Ovary (tissue), 10 donors: ENCODE measurements around the gene SSUH2. TPM values are rescaled to one million over a fixed set of nuclear protein-coding genes. Genes with fewer than 3 reads are reported as not detected.
"Not testable (repeated sequence)": the region's sequence is repeated elsewhere in the genome, so short reads cannot be mapped to it uniquely, and the experiment has no call there.

Experiments used
- DNase-seq, 5 donors: peaks; one replicate each; pipeline ENCODE4 v3.0.0-alpha.2; 2019 to 2020
- H3K27ac ChIP-seq, 2 donors: fragments of 200-600 bp; one replicate each; pipeline versions ENCODE4 v1.5.1 to v1.8.0; 2019 to 2022
- H3K27me3 ChIP-seq: fragments of 200-600 bp; one replicate; pipeline ENCODE4 v1.8.0; 2022
- H3K36me3 ChIP-seq: fragments of 200-600 bp; sonication (generic); one replicate; pipeline ENCODE4 v1.5.1; 2019
- H3K4me1 ChIP-seq: one replicate; pipeline ENCODE4 v1.8.1; 2013; ENCODE audit warnings: mild to moderate bottlenecking, moderate library complexity; ENCODE audit not compliant: insufficient read depth
- H3K4me3 ChIP-seq: fragments of 200-600 bp; sonication (generic); one replicate; pipeline ENCODE4 v1.5.1; 2017
- H3K9me3 ChIP-seq, 2 donors: fragments of 200-600 bp in 1 of 2; sonication (generic) in 1 of 2; one replicate each; pipeline versions ENCODE4 v1.5.1 to v1.8.1; 2013 to 2019; ENCODE audit warnings: mild to moderate bottlenecking in 1 of 2, moderate library complexity in 1 of 2
- EP300 ChIP-seq: sonication (generic); formaldehyde crosslinking; IDR thresholded peaks from one replicate; pipeline ENCODE4 v1.6.1; 2017; ENCODE audit warnings: antibody characterized with exemption
- POLR2A ChIP-seq: fragments of 450-650 bp; IDR thresholded peaks from one replicate; pipeline ENCODE4 v1.6.1; 2017; ENCODE audit warnings: antibody characterized with exemption, mild to moderate bottlenecking, moderate library complexity
- WGBS, 3 donors: extraction: QIAGEN DNeasy Blood & Tissue Kit in 1 of 3; methylation state at CpG; one replicate each; pipeline versions ENCODE4 v1.1.5 to v1.1.7; 2013 to 2017; 5-methylcytosine and 5-hydroxymethylcytosine counted together
- intact Hi-C, 4 donors: fragments of 100-400 bp; cut with DNase I; formaldehyde crosslinking; loops; one replicate each; pipeline versions ENCODE4 v1.11.0 to v1.15.1; 2022 to 2023
- long read RNA-seq, 3 donors: library from polyadenylated mRNA in 2 of 3; unstranded in 2 of 3; transcript quantifications; one replicate each; pipeline ENCODE4 v2.0.0 and lab custom pipeline, GENCODE V29; 2021 to 2026
- polyA plus RNA-seq, 2 donors: library from polyadenylated mRNA; stranded (reverse); fragments of 200-250 nt in 1 of 2; fragments of 350-450 nt in 1 of 2; fragmentation: Illumina TruSeq in 1 of 2; extraction: RNeasy Lipid Tissue Mini Kit (QIAGEN cat#74804) in 1 of 2; gene quantifications; one replicate each; pipeline ENCODE4 v1.2.3, GENCODE V29; 2013 to 2014
- total RNA-seq, 7 donors: library from RNA; depleted of rRNA in 2 of 7; stranded (reverse); fragments of >200 nt in 2 of 7; fragmentation: NEBNext Ultra II Directional in 3 of 7; extraction: Animal tissue kit (Norgen Biotek cat#: 25700) in 3 of 7; gene quantifications; one replicate each; pipeline versions ENCODE4 v1.1.0 to v1.2.4, GENCODE V29; 2016 to 2023
- TF ChIP-seq, protein P1 (sequence below), 3 donors: fragments of 450-650 bp in 2 of 3; fragments of 200-600 bp in 1 of 3; IDR thresholded peaks; one replicate each; pipeline versions ENCODE4 v1.5.1 to v1.8.0; 2016 to 2022; ENCODE audit warnings: antibody characterized with exemption in 3 of 3, mild to moderate bottlenecking in 1 of 3
- donor health status: DM: no; HTN: no; CAD: no; lungs with moderate emphysema.
- donor health status: DM: no; HTN: no; CAD: no.
- donor health status: Bipolar disorder and iron deficiency.
- donor health status: DM: yes; HTN: yes; CAD: no.
- donor health status: DM: no; HTN: no; CAD: no.
- donor health status: DM: yes; HTN: yes; CAD: no.

The SSUH2 gene, protein sequence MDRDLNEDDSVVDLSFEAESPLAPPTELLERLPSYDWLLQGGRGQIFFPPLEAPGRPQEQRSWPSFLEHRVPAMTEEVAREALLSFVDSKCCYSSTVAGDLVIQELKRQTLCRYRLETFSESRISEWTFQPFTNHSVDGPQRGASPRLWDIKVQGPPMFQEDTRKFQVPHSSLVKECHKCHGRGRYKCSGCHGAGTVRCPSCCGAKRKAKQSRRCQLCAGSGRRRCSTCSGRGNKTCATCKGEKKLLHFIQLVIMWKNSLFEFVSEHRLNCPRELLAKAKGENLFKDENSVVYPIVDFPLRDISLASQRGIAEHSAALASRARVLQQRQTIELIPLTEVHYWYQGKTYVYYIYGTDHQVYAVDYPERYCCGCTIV
- 1 to 10 TPM in 2 of 7 donors, under 1 TPM in 4, not detected in 1; 0.27 to 1.6 (median 0.45) TPM for total RNA-seq
- polyA plus RNA-seq: 1 to 10 TPM in 1 of 2 donors, under 1 TPM in 1; 0.80 to 1.5 TPM
- long read RNA-seq, donor 1, partial matches to known transcripts: 0 of 2 reads
- long read RNA-seq, donor 1, other reads (novel, unspliced or antisense): 2 of 2 reads
- long read RNA-seq, donor 2: 0 reads
- long read RNA-seq, donor 3: 0 reads

GRCh38 chr3:8644748-8645390 lies at the start of gene SSUH2:
Gene SSUH2 (minus strand): TSS chr3:8644798. CDS start chr3:8644758, 40 bp downstream.
- intact Hi-C loops: no loop called here
- 85 to 88% (median 87%) methylated on average over 8 of the region's 8 CpGs for WGBS, 3 donors
- DNase-seq: no peak

DNA sequence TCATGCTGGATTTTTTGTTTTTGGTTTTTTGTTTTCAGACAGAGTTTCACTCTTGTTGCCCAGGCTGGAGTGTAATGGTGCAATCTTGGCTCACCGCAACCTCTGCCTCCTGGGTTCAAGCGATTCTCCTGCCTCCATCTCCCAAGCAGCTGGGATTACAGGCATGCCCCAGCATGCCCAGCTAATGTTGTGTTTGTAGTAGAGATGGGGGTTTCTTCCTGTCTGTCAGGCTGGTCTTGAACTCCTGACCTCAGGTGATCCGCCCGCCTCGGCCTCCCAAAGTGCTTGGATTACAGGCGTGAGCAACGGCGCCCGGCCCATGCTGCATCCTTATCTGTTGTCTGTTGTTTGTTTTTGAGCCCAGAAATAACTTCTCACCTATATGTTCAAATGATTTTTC lies 46.7 kb upstream of the SSUH2 start:
- H3K4me3 ChIP-seq, DNase-seq, H3K27ac ChIP-seq, H3K4me1 ChIP-seq, intact Hi-C loops, H3K36me3 ChIP-seq, H3K27me3 ChIP-seq, H3K9me3 ChIP-seq: not testable (repeated sequence)
- WGBS, 3 donors: 86 to 93% (median 88%) methylated on average over 9 of the region's 9 CpGs

More at GRCh38 chr3:8644748-8645390, at the start of gene SSUH2:
- Histone ChIP-seq H3K27me3 (no peaks in the 10 kb centered on the region), H3K9me3 (no peaks in the 10 kb centered on the region), H3K4me1 (no peaks in the 10 kb centered on the region), H3K27ac (no peak within 1 kb of the TSS), H3K4me3 (no peak within 1 kb of the TSS), H3K36me3 (no peaks in the 10 kb centered on the region)
- TF ChIP-seq EP300: no peak
- TF ChIP-seq, protein P1, sequence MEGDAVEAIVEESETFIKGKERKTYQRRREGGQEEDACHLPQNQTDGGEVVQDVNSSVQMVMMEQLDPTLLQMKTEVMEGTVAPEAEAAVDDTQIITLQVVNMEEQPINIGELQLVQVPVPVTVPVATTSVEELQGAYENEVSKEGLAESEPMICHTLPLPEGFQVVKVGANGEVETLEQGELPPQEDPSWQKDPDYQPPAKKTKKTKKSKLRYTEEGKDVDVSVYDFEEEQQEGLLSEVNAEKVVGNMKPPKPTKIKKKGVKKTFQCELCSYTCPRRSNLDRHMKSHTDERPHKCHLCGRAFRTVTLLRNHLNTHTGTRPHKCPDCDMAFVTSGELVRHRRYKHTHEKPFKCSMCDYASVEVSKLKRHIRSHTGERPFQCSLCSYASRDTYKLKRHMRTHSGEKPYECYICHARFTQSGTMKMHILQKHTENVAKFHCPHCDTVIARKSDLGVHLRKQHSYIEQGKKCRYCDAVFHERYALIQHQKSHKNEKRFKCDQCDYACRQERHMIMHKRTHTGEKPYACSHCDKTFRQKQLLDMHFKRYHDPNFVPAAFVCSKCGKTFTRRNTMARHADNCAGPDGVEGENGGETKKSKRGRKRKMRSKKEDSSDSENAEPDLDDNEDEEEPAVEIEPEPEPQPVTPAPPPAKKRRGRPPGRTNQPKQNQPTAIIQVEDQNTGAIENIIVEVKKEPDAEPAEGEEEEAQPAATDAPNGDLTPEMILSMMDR (IDR thresholded peaks at IDR 0.05): no peak
- TF ChIP-seq POLR2A: no peak

GRCh38 chr3:8684992-8685391 lies 40.4 kb upstream of the SSUH2 start:
- DNase-seq: not testable (repeated sequence)

DNA sequence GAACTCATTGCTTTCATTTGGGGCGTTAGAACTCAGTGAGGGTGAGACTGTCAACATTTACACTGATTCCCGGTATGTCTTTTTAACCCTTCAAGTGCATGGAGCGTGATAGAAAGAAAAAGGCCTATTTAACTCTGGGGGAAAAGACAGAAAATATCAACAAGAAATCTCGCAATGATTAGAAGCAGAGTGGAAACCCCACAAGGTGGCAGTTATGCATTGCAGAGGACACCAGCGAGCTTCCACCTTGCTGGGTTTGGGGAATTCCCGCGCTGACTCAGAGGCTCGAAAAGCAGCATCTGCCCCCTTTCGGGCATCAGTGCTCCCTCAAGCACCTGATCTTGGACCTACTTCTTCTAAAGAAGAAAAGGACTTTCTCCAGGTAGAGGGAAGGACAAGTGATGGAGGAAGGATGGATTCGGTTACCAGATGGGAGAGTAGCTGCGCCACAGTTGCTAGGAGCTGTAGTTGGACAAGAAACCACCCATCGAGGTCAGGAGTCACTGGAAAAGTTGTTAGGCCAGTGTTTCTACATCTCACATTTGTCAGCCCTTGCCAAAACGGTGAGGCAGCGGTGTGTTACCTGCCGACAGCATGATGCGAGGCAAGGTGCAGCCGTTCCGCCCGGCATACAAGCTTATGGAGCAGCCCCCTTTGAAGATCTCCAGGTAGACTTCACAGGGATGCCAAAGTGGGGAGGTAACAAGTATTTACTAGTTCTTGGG lies 38.4 kb upstream of the SSUH2 start:
- H3K27ac ChIP-seq, H3K9me3 ChIP-seq, H3K4me1 ChIP-seq, H3K4me3 ChIP-seq, DNase-seq, intact Hi-C loops, H3K36me3 ChIP-seq, H3K27me3 ChIP-seq: not testable (repeated sequence)
- WGBS, 3 donors: 75 to 79% (median 78%) methylated on average over 19 of the region's 19 CpGs

More at GRCh38 chr3:8684992-8685391, 40.4 kb upstream of the SSUH2 start:
- H3K27me3 ChIP-seq, H3K4me1 ChIP-seq, H3K36me3 ChIP-seq, intact Hi-C loops, H3K4me3 ChIP-seq, H3K9me3 ChIP-seq, H3K27ac ChIP-seq: not testable (repeated sequence)
- WGBS, 3 donors: 77 to 81% (median 80%) methylated on average over 6 of the region's 6 CpGs

DNA sequence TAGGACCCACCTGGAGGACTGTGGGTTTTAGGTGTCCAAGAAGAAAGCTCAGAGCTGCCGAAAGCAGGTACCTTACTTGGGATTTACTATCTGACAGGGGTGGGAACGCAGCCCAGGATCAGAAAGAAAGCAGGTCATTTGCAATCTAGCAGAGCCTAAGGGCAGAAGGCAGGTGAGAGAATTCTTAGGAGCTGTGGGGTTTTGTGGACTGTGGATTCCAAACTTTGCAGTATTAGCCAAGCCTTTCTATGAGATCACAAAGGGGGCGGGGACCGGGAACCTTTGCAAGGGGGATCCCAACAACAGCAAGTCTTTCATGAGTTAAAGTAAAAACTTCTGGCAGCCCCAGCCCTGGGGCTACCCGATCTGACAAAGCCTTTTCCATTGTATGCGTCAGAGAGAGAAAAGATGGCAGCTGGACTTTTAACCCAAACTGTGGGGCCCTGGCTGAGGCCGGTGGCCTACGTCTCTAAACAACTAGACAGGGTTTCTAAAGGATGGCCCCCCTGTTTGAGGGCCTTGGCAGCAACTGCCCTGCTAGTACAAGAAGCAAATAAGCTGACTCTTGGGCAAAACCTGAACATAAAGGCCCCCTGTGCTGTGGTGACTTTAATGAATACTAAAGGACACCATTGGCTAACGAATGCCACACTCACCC lies 37.4 kb upstream of the SSUH2 start:
- intact Hi-C loops, H3K4me1 ChIP-seq, H3K27ac ChIP-seq, H3K4me3 ChIP-seq, DNase-seq, H3K36me3 ChIP-seq, H3K27me3 ChIP-seq, H3K9me3 ChIP-seq: not testable (repeated sequence)
- WGBS, 3 donors: 66 to 74% (median 73%) methylated on average over 9 of the region's 9 CpGs

DNA sequence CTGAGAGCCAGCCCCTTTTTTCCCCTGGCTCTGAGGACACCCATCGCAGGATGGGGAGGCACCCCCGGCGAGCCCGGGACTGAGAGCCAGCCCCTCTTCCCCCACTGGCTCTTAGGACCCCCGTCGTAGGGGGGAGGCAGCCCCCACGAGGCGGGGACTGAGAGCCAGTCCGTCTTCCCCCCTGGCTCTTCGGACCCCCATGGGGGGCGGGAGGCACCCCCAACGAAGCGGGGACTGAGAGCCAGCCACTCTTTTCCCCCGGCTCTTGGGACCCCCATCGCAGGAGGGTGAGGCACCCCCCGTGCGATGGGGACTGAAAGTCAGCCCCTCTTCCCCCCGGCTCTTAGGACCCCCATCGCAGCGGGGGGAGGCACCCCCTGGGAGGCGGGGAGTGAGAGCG lies 36.8 kb upstream of the SSUH2 start:
- Histone ChIP-seq H3K27me3 (no peaks in the 10 kb centered on the region), H3K36me3 (no peaks in the 10 kb centered on the region), H3K4me1 (no peaks in the 10 kb centered on the region), H3K27ac (no peak overlapping the region), H3K9me3 (no peaks in the 10 kb centered on the region), H3K4me3 (no peak overlapping the region)
- WGBS, 3 donors: 68 to 93% (median 92%) methylated on average over 7 to 22 of the region's 22 CpGs
- DNase-seq: no peak
- TF ChIP-seq, protein P1 (IDR thresholded peaks at IDR 0.05): no peak
- TF ChIP-seq EP300 (no peak), POLR2A (no peak)
- intact Hi-C loops: no loop called here

DNA sequence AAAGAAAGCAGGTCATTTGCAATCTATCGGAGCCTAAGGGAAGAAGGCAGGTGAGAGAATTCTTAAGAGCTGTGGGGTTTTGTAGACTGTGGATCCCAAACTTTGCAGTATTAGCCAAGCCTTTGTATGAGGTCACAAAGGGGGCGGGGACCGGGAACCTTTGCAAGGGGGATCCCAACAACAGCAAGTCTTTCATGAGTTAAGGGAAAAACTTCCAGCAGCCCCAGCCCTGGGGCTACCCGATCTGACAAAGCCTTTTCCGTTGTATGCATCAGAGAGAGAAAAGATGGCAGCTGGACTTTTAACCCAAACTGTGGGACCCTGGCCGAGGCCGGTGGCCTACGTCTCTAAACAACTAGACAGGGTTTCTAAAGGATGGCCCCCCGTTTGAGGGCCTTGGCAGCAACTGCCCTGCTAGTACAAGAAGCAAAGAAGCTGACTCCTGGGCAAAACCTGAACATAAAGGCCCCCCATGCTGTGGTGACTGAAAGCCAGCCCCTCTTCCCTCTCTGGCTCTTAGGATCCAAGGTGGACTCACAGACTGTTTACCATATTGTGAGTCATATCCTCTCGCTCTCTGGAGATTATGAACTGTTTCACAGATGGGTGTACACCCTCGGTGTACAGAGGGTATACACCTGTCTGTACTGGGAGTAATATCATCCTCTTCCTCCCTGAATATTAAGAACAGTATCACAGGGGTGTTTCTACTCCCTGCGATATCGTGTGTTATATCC lies 35.4 kb upstream of the SSUH2 start:
- intact Hi-C loops, H3K9me3 ChIP-seq, H3K4me3 ChIP-seq, H3K27ac ChIP-seq, H3K4me1 ChIP-seq, H3K27me3 ChIP-seq, DNase-seq, H3K36me3 ChIP-seq: not testable (repeated sequence)
- WGBS, 3 donors: 44 to 65% (median 56%) methylated on average over 13 of the region's 13 CpGs
